Psoas muscle (tissue), 8 donors: ENCODE measurements around the gene ACSF2. TPM values are rescaled to one million over a fixed set of nuclear protein-coding genes. Genes with fewer than 3 reads are reported as not detected.

Experiments
- ATAC-seq, 4 donors: fragments of 200-7000 bp; cut with Tn5 transposase; one replicate each; pipeline ENCODE4 v1.9.1; 2020; ENCODE audit warnings: moderate library complexity in 3 of 4, mild to moderate bottlenecking in 2 of 4
- DNase-seq, 2 donors: peaks; one replicate each; pipeline ENCODE4 v3.0.0-alpha.2; 2020
- H3K27ac ChIP-seq: fragments of 200-600 bp; one replicate; pipeline ENCODE4 v1.8.0; 2022
- H3K27me3 ChIP-seq, 3 donors: fragments of 200-600 bp in 1 of 3; one replicate each; pipeline versions ENCODE4 v1.6.1 to v1.8.0; 2013 to 2022; ENCODE audit warnings: low read length in 2 of 3, mild to moderate bottlenecking in 2 of 3, moderate library complexity in 1 of 3; ENCODE audit not compliant: insufficient read depth in 3 of 3
- H3K36me3 ChIP-seq, 2 donors: fragments of 200-600 bp in 1 of 2; one replicate each; pipeline versions ENCODE4 v1.6.1 to v1.8.0; 2013 to 2022; ENCODE audit warnings: low read depth in 1 of 2, mild to moderate bottlenecking in 1 of 2, moderate library complexity in 1 of 2; ENCODE audit not compliant: insufficient read depth in 1 of 2
- H3K4me1 ChIP-seq: fragments of 200-600 bp; one replicate; pipeline ENCODE4 v1.8.0; 2022
- H3K4me3 ChIP-seq: fragments of 200-600 bp; one replicate; pipeline ENCODE4 v1.8.0; 2022; ENCODE audit warnings: mild to moderate bottlenecking
- H3K9me3 ChIP-seq: fragments of 200-600 bp; one replicate; pipeline ENCODE4 v1.8.0; 2022
- CTCF ChIP-seq: fragments of 200-600 bp; IDR thresholded peaks from one replicate; pipeline ENCODE4 v1.8.0; 2022; ENCODE audit warnings: antibody characterized with exemption
- WGBS, 3 donors: extraction: QIAGEN DNeasy Blood & Tissue Kit; methylation state at CpG; one replicate each; pipeline versions ENCODE4 v1.1.6 to v1.1.7; 2013; 5-methylcytosine and 5-hydroxymethylcytosine counted together
- intact Hi-C, 2 donors: fragments of 100-400 bp; cut with DNase I; formaldehyde crosslinking; loops; one replicate each; pipeline versions ENCODE4 v1.11.0 to v1.14.2; 2022
- polyA plus RNA-seq, 3 donors: library from polyadenylated mRNA; stranded (reverse); fragments of 200-250 nt; gene quantifications; one replicate each; pipeline ENCODE4 v1.2.3, GENCODE V29; 2013
- total RNA-seq, 4 donors: library from RNA; stranded (reverse); fragmentation: NEBNext Ultra II Directional in 2 of 4; extraction: Animal tissue kit (Norgen Biotek cat#: 25700) in 2 of 4; gene quantifications; one replicate each; pipeline versions ENCODE4 v1.2.1 to v1.2.4, GENCODE V29; 2021 to 2023
- donor health status: healthy with polysubstance abuse.
- donor health status: DM: no; HTN: no; CAD: no; lungs with moderate emphysema.
- donor health status: Bipolar disorder and iron deficiency.
- donor health status: healthy.
- donor health status: DM: yes; HTN: yes; CAD: no.
- donor health status: DM: no; HTN: no; CAD: no.
- donor health status: DM: no; HTN: no; CAD: no.
- donor health status: DM: yes; HTN: yes; CAD: no.

Gene ACSF2
- total and polyA plus RNA-seq, 7 donors: 14.4 to 72.3 (median 35.5) TPM

GRCh38 chr17:50420419-50421112 is 5.5 kb upstream of the ACSF2 start:
- DNase-seq: no peak
- no peak overlapping the region for H3K27ac ChIP-seq
- no peaks in the 10 kb centered on the region for H3K9me3 ChIP-seq
- H3K36me3 ChIP-seq: no peaks in the 10 kb centered on the region
- intact Hi-C loops: no loop called here
- H3K4me1 ChIP-seq: peaks cover 7% of the 10 kb centered on the region
- no peaks in the 10 kb centered on the region for H3K27me3 ChIP-seq
- TF ChIP-seq CTCF: no peak
- peak in 3 of 4 donors; percentile 28 to 73 (median 33) for ATAC-seq
- 76 to 93% (median 80%) methylated on average over 6 of the region's 6 CpGs for WGBS, 3 donors
- no peak overlapping the region for H3K4me3 ChIP-seq

GRCh38 chr17:50421308-50422051 is 4.5 kb upstream of the ACSF2 start:
- ATAC-seq (no peak), DNase-seq (no peak)
- no peaks in the 10 kb centered on the region for H3K9me3 ChIP-seq
- H3K27me3 ChIP-seq: no peaks in the 10 kb centered on the region
- H3K4me3 ChIP-seq: peak overlapping the region; percentile 50
- peak overlapping the region; percentile 50 for H3K27ac ChIP-seq
- intact Hi-C loops: no loop called here
- TF ChIP-seq CTCF: no peak
- H3K4me1 ChIP-seq: peaks cover 7% of the 10 kb centered on the region
- 45 to 60% (median 51%) methylated on average over 3 of the region's 3 CpGs for WGBS, 3 donors
- no peaks in the 10 kb centered on the region for H3K36me3 ChIP-seq

GRCh38 chr17:50422738-50423137 is 3.3 kb upstream of the ACSF2 start:
- H3K27ac ChIP-seq: no peak overlapping the region
- H3K27me3 ChIP-seq: no peaks in the 10 kb centered on the region
- peaks cover 16% of the 10 kb centered on the region for H3K4me1 ChIP-seq
- no peak for DNase-seq
- no peak overlapping the region for H3K4me3 ChIP-seq
- 92 to 97% (median 95%) methylated on average over 2 of the region's 2 CpGs for WGBS, 3 donors
- H3K36me3 ChIP-seq: no peaks in the 10 kb centered on the region
- TF ChIP-seq CTCF: no peak
- ATAC-seq: no peak
- intact Hi-C loops: no loop called here
- H3K9me3 ChIP-seq: no peaks in the 10 kb centered on the region

GRCh38 chr17:50423553-50424159 is 2.4 kb upstream of the ACSF2 start:
- TF ChIP-seq CTCF: no peak
- intact Hi-C loops: no loop called here
- no peaks in the 10 kb centered on the region for H3K27me3 ChIP-seq
- no peak for ATAC-seq
- DNase-seq: peak in 1 of 2 donors; percentile 28
- no peak overlapping the region for H3K4me3 ChIP-seq
- H3K27ac ChIP-seq: no peak overlapping the region
- 51 to 59% (median 52%) methylated on average over 6 of the region's 6 CpGs for WGBS, 3 donors
- peaks cover 24% of the 10 kb centered on the region for H3K4me1 ChIP-seq
- no peaks in the 10 kb centered on the region for H3K36me3 ChIP-seq
- no peaks in the 10 kb centered on the region for H3K9me3 ChIP-seq
